GM12878 (cell line): ENCODE data around the gene ADSL. TPM values are rescaled to one million over a fixed set of nuclear protein-coding genes. Genes with fewer than 3 reads are reported as not detected.

ENCODE experiments used
- ATAC-seq: fragments of 200-7000 bp; cut with Tn5 transposase; 3 replicates; pipeline ENCODE4 v1.9.1; 2020; ENCODE audit warnings: mild to moderate bottlenecking, moderate library complexity
- BruUV-seq: library from RNA; stranded (reverse); fragments of 400-500 nt; replicated peaks from 2 replicates; lab custom pipeline; 2021; lab: Mats Ljungman, UMichigan
- CTCF ChIA-PET: fragments of 300-600 bp; sonication (Branson Sonifier 250); formaldehyde crosslinking; extraction: SDS; loops from one replicate; lab custom pipeline; 2021; ENCODE audit warnings: inconsistent platforms; lab: Yijun Ruan, JAX
- POLR2A ChIA-PET: fragments of 350-600 bp; formaldehyde crosslinking; extraction: SDS; loops from one replicate; lab custom pipeline; 2021; ENCODE audit warnings: inconsistent platforms; lab: Charles Lee
- RAD21 ChIA-PET: fragments of 300-600 bp; sonication (Branson Sonifier 250); formaldehyde crosslinking; loops from one replicate; lab custom pipeline; 2023; ENCODE audit warnings: antibody characterized with exemption; ENCODE audit not compliant: unreplicated experiment; lab: Charles Lee
- SMC1A ChIA-PET: fragments of 300-600 bp; sonication (Branson Sonifier 250); formaldehyde crosslinking; loops from one replicate; lab custom pipeline; 2023; ENCODE audit not compliant: unreplicated experiment, uncharacterized antibody; lab: Charles Lee
- DNase-seq: peaks from one replicate; pipeline ENCODE4 v3.0.0-alpha.2; 2011; ENCODE audit warnings: low read depth, low spot score
- FAIRE-seq: peaks from 3 replicates; lab custom pipeline; 2011; peaks lifted over from hg19 to GRCh38; lab: Jason Lieb, UNC
- H2AFZ ChIP-seq: 2 replicates; pipeline ENCODE4 v1.6.0; 2011; ENCODE audit warnings: low read depth, low read length, control low read depth; ENCODE audit not compliant: control insufficient read depth
- H3K27ac ChIP-seq: 2 replicates; pipeline ENCODE4 v1.5.1; 2011; ENCODE audit warnings: control low read depth; ENCODE audit not compliant: control insufficient read depth, insufficient read depth
- H3K27me3 ChIP-seq, 2 experiments: replicated peaks in 1 of 2; 2 replicates each; pipeline versions ENCODE4 v1.6.0 to v1.6.1; 2011; ENCODE audit warnings: low read length in 1 of 2; ENCODE audit not compliant: control insufficient read depth in 2 of 2, insufficient read depth in 2 of 2
- H3K36me3 ChIP-seq, 2 experiments: 2 replicates each; pipeline ENCODE4 v1.5.1; 2011; ENCODE audit warnings: low read length in 1 of 2; ENCODE audit not compliant: control insufficient read depth in 2 of 2, insufficient read depth in 2 of 2
- H3K4me1 ChIP-seq: 2 replicates; pipeline ENCODE4 v1.6.1; 2011; ENCODE audit warnings: mild to moderate bottlenecking, low read length, moderate library complexity, mixed read lengths; ENCODE audit not compliant: control insufficient read depth, insufficient read depth
- H3K4me2 ChIP-seq: 2 replicates; pipeline ENCODE4 v1.6.0; 2011; ENCODE audit warnings: control low read depth; ENCODE audit not compliant: control insufficient read depth, insufficient read depth
- H3K4me3 ChIP-seq: fragments of 200-600 bp; sonication (generic); 2 replicates; pipeline ENCODE4 v1.5.1; 2016
- H3K79me2 ChIP-seq: 2 replicates; pipeline ENCODE4 v1.6.0; 2011; ENCODE audit warnings: low read length; ENCODE audit not compliant: control insufficient read depth, insufficient read depth
- H3K9ac ChIP-seq: 2 replicates; pipeline ENCODE4 v1.8.0; 2011; ENCODE audit warnings: low read length, control low read depth, mixed read lengths; ENCODE audit not compliant: control insufficient read depth, insufficient read depth
- H3K9me3 ChIP-seq: replicated peaks from 3 replicates; pipeline ENCODE4 v1.5.1; 2011; ENCODE audit warnings: mild to moderate bottlenecking, low read length; ENCODE audit not compliant: control insufficient read depth, insufficient read depth
- H4K20me1 ChIP-seq: 2 replicates; pipeline ENCODE4 v1.6.0; 2011; ENCODE audit not compliant: control insufficient read depth, insufficient read depth
- CEBPZ ChIP-seq: fragments of 150-350 bp; IDR thresholded peaks from 2 replicates; pipeline ENCODE4 v1.6.1; 2016; ENCODE audit warnings: low read depth, low read length
- GATAD2B ChIP-seq: fragments of 450-650 bp; conservative IDR thresholded peaks from 2 replicates; pipeline ENCODE4 v1.6.1; 2017; ENCODE audit warnings: low read depth, mild to moderate bottlenecking, moderate library complexity
- HDAC2 ChIP-seq: fragments of 200-600 bp; sonication (generic); IDR thresholded peaks from 2 replicates; pipeline ENCODE4 v1.6.1; 2017
- SMC3 ChIP-seq: IDR thresholded peaks from 2 replicates; pipeline ENCODE4 v1.6.1; 2011; ENCODE audit warnings: low read length, improper control_type of control experiment, borderline replicate concordance
- SREBF2 ChIP-seq: IDR thresholded peaks from 2 replicates; pipeline ENCODE4 v1.6.1; 2012; ENCODE audit warnings: mild to moderate bottlenecking, low read length
- ZNF24 ChIP-seq: fragments of 450-650 bp; IDR thresholded peaks from 2 replicates; pipeline ENCODE4 v1.6.1; 2017; ENCODE audit warnings: antibody characterized with exemption, mild to moderate bottlenecking
- ZSCAN29 ChIP-seq: fragments of 450-650 bp; IDR thresholded peaks from 2 replicates; pipeline ENCODE4 v1.6.1; 2017; ENCODE audit warnings: mild to moderate bottlenecking, moderate library complexity
- WGBS: methylation state at CpG from one replicate; pipeline ENCODE4 v1.1.6; 2016; ENCODE audit warnings: low lambda C conversion rate; ENCODE audit not compliant: insufficient replicate concordance, insufficient coverage; ENCODE audit errors: missing lambda C conversion rate; 5-methylcytosine and 5-hydroxymethylcytosine counted together
- in situ Hi-C: fragments of 300-500 bp; cut with MboI; formaldehyde crosslinking; loops from 9 replicates; pipeline ENCODE4 v1.14.3; 2018; ENCODE audit warnings: mixed read lengths
- intact Hi-C: fragments of 100-400 bp; cut with micrococcal nuclease; formaldehyde crosslinking; loops from one replicate; pipeline ENCODE4 v1.14.2; 2022; ENCODE audit not compliant: unreplicated experiment
- polyA plus RNA-seq, 11 experiments: library from polyadenylated mRNA; depleted of rRNA in 4 of 11; unstranded in 6 of 11; stranded (reverse) in 5 of 11; fragments of >200 nt; fragmentation: Nextera tagmentation in 4 of 11; fragmentation: Illumina TruSeq in 1 of 11; extraction: Ambion mirVana in 4 of 11; extraction: Trizol in 1 of 11; gene quantifications; 1 replicate in 1 of 11; 2 replicates in 10 of 11; pipeline versions ENCODE4 v1.2.1 to v1.2.3, GENCODE V29; 2011 to 2016; ENCODE audit warnings: inconsistent platforms in 2 of 11, missing spikeins in 2 of 11, low read depth in 1 of 11
- total RNA-seq, 4 experiments: library from RNA; depleted of rRNA in 3 of 4; stranded (reverse); fragments of >200 nt in 3 of 4; fragmentation: Illumina TruSeq in 1 of 4; extraction: Trizol in 1 of 4; gene quantifications; 2 replicates each; pipeline versions ENCODE4 v1.2.1 to v1.2.3, GENCODE V29; 2013 to 2021

ADSL gene
- total and polyA plus RNA-seq, 10 of the 15 experiments (the other 5 are each of a cell fraction or from before 2014, with no cell fraction given), result 126 to 313 (median 143) TPM

GRCh38 chr22:40419718-40420117 lies 73.4 kb downstream of the ADSL start:
- Histone ChIP-seq H3K27me3 (no peaks in the 10 kb centered on the region), H4K20me1 (no peaks in the 10 kb centered on the region), H3K4me1 (peaks cover 20% of the 10 kb centered on the region), H3K9ac (no peak overlapping the region), H3K4me2 (no peak overlapping the region), H3K9me3 (no peaks in the 10 kb centered on the region), H3K4me3 (no peak overlapping the region), H2AFZ (no peak overlapping the region), H3K79me2 (no peaks in the 10 kb centered on the region; the same call in 1 of the 2 replicates), H3K27ac (no peak overlapping the region), H3K36me3 (peaks cover 32 to 68% of the 10 kb centered on the region in 2 experiments; a peak in 3 of 4 replicates)
- ChIA-PET POLR2A (no interaction called here), RAD21 (no interaction called here), CTCF (interaction anchor here (1.3 kb wide), 1 partner anchor 17 kb away, joined by 4 read pairs; no protein-coding TSS in a partner anchor), SMC1A (interaction anchor here (1.0 kb wide), 1 partner anchor 14 kb away, joined by 4 read pairs; no protein-coding TSS in a partner anchor)
- TF ChIP-seq ZSCAN29 (no peak), SMC3 (no peak), CEBPZ (no peak), GATAD2B (no peak), HDAC2 (no peak), SREBF2 (no peak), ZNF24 (no peak)
- in situ Hi-C loops, result no loop called here
- intact Hi-C loops, result no loop called here
- no TSS peak for BruUV-seq
- FAIRE-seq (no peak), DNase-seq (no peak), ATAC-seq (no peak)
- WGBS, result 95% methylated on average over 8 of the region's 8 CpGs
